ENCODE results near the gene RIMKLB.
"Not testable (repeated sequence)": the region's sequence is repeated elsewhere in the genome, so short reads cannot be mapped to it uniquely, and the experiment has no call there.

The RIMKLB gene

GRCh38 chr12:8818526-8818925, 120.7 kb downstream of the RIMKLB start:
- no peak for DNase-seq (ENCODE audit: low read depth in 2 of 2)

- DNase-seq (ENCODE audit: low read depth in 2 of 2): no peak
Observed at GRCh38 chr12:8819666-8819980, 121.8 kb downstream of the RIMKLB start.

- not testable (repeated sequence) for DNase-seq (ENCODE audit: low read depth in 2 of 2)
Observed at GRCh38 chr12:8820676-8821407, 123.1 kb downstream of the RIMKLB start.

GRCh38 chr12:8821591-8821990, 123.8 kb downstream of the RIMKLB start:
- DNase-seq (ENCODE audit: low read depth in 2 of 2): no peak

GRCh38 chr12:8822298-8822697, 124.5 kb downstream of the RIMKLB start, which contains the start of gene A2ML1:
TSS of gene A2ML1 (plus strand) at chr12:8822621. CDS start at chr12:8822652, 31 bp downstream.
- no peak for DNase-seq (ENCODE audit: low read depth in 2 of 2)

GRCh38 chr12:8823565-8824300, 125.9 kb downstream of the RIMKLB start:
- no peak for DNase-seq (ENCODE audit: low read depth in 2 of 2)

- no peak for DNase-seq (ENCODE audit: low read depth in 2 of 2)
Observed at GRCh38 chr12:8827551-8828256, 129.9 kb downstream of the RIMKLB start.

GRCh38 chr12:8828257-8829124, 130.7 kb downstream of the RIMKLB start:
- DNase-seq (ENCODE audit: low read depth in 2 of 2): no peak

GRCh38 chr12:8829125-8829518, 131.3 kb downstream of the RIMKLB start:
- no peak for DNase-seq (ENCODE audit: low read depth in 2 of 2)

GRCh38 chr12:8829621-8830020, 131.8 kb downstream of the RIMKLB start:
- no peak for DNase-seq (ENCODE audit: low read depth in 2 of 2)

GRCh38 chr12:8831116-8831515, 133.3 kb downstream of the RIMKLB start:
- no peak for DNase-seq (ENCODE audit: low read depth in 2 of 2)

GRCh38 chr12:8832500-8832899, 134.7 kb downstream of the RIMKLB start:
- no peak for DNase-seq (ENCODE audit: low read depth in 2 of 2)
